HepG2 (cell line): ENCODE measurements around the gene CIB2. TPM values are rescaled to one million over a fixed set of nuclear protein-coding genes. Genes with fewer than 3 reads are reported as not detected.

ENCODE experiments used
- AKAP8 ChIP-seq: sonication (generic); formaldehyde crosslinking; IDR thresholded peaks from 2 replicates; pipeline ENCODE4 v1.5.1; 2020; ENCODE audit warnings: mild to moderate bottlenecking, missing genetic modification reagents
- BRD4 ChIP-seq: sonication (generic); formaldehyde crosslinking; IDR thresholded peaks from 2 replicates; pipeline ENCODE4 v1.4.0; 2020; ENCODE audit warnings: missing genetic modification reagents
- FOXK1 ChIP-seq: sonication (generic); formaldehyde crosslinking; IDR thresholded peaks from 2 replicates; pipeline ENCODE4 v1.4.0; 2020; ENCODE audit warnings: low read depth, missing genetic modification reagents, borderline replicate concordance
- GTF3A ChIP-seq: sonication (generic); formaldehyde crosslinking; conservative IDR thresholded peaks from 2 replicates; pipeline ENCODE4 v1.4.0; 2020; ENCODE audit warnings: mild to moderate bottlenecking, missing genetic modification reagents
- HIVEP1 ChIP-seq: sonication (generic); formaldehyde crosslinking; IDR thresholded peaks from 2 replicates; pipeline ENCODE4 v1.4.0; 2020; ENCODE audit warnings: mild to moderate bottlenecking, missing genetic modification reagents
- HNRNPUL1 ChIP-seq: fragments of 200-400 bp; formaldehyde crosslinking; IDR thresholded peaks from 2 replicates; pipeline ENCODE4 v1.6.1; 2017; ENCODE audit warnings: low read depth, mild to moderate bottlenecking, low read length, moderate library complexity
- MAF1 ChIP-seq: sonication (generic); formaldehyde crosslinking; IDR thresholded peaks from 2 replicates; pipeline ENCODE4 v1.5.0; 2020; ENCODE audit warnings: missing genetic modification reagents, borderline replicate concordance
- NFYB ChIP-seq: sonication (generic); formaldehyde crosslinking; IDR thresholded peaks from 2 replicates; pipeline ENCODE4 v1.4.0; 2020; ENCODE audit warnings: missing genetic modification reagents
- NONO ChIP-seq, 2 experiments: fragments of 450-650 bp in 1 of 2; sonication (generic) in 1 of 2; formaldehyde crosslinking in 1 of 2; IDR thresholded peaks in 1 of 2; conservative IDR thresholded peaks in 1 of 2; 2 replicates each; pipeline versions ENCODE4 v1.6.1 to v1.8.0; 2017 to 2022; ENCODE audit warnings: mild to moderate bottlenecking in 1 of 2, missing genetic modification reagents in 1 of 2, moderate library complexity in 1 of 2
- ONECUT2 ChIP-seq: sonication (generic); formaldehyde crosslinking; IDR thresholded peaks from 2 replicates; pipeline ENCODE4 v1.4.0; 2020; ENCODE audit warnings: missing genetic modification reagents
- PAX8 ChIP-seq: sonication (generic); formaldehyde crosslinking; IDR thresholded peaks from 2 replicates; pipeline ENCODE4 v1.8.0; 2022; ENCODE audit warnings: mild to moderate bottlenecking, missing genetic modification reagents, borderline replicate concordance
- PHB2 ChIP-seq: fragments of 450-650 bp; IDR thresholded peaks from 2 replicates; pipeline ENCODE4 v1.6.1; 2018; ENCODE audit not compliant: partially characterized antibody
- PHF5A ChIP-seq: IDR thresholded peaks from one replicate; pipeline ENCODE4 v1.6.1; 2018; ENCODE audit warnings: low read depth, missing genetic modification reagents; ENCODE audit not compliant: unreplicated experiment
- PHF8 ChIP-seq: sonication (generic); formaldehyde crosslinking; IDR thresholded peaks from 2 replicates; pipeline ENCODE4 v1.5.0; 2020; ENCODE audit warnings: missing genetic modification reagents
- ZBTB7B ChIP-seq: sonication (generic); formaldehyde crosslinking; IDR thresholded peaks from 2 replicates; pipeline ENCODE4 v1.4.0; 2020; ENCODE audit warnings: missing genetic modification reagents
- ZFP36 ChIP-seq: fragments of 150-350 bp; IDR thresholded peaks from 2 replicates; pipeline ENCODE4 v1.6.1; 2018; ENCODE audit warnings: borderline replicate concordance, low read length, low read depth; ENCODE audit not compliant: partially characterized antibody
- ZNF296 ChIP-seq: sonication (generic); formaldehyde crosslinking; conservative IDR thresholded peaks from 2 replicates; pipeline ENCODE4 v1.5.0; 2020; ENCODE audit warnings: mild to moderate bottlenecking, missing genetic modification reagents
- ZNF441 ChIP-seq: sonication (generic); formaldehyde crosslinking; IDR thresholded peaks from 2 replicates; pipeline ENCODE4 v1.7.0; 2021; ENCODE audit warnings: missing genetic modification reagents, borderline replicate concordance
- ZNF496 ChIP-seq: sonication (generic); formaldehyde crosslinking; IDR thresholded peaks from 2 replicates; pipeline ENCODE4 v1.8.1; 2023; ENCODE audit warnings: mild to moderate bottlenecking, moderate library complexity, missing genetic modification reagents; ENCODE audit not compliant: insufficient replicate concordance
- ZNF605 ChIP-seq: sonication (generic); formaldehyde crosslinking; IDR thresholded peaks from 2 replicates; pipeline ENCODE4 v1.8.0; 2022; ENCODE audit warnings: mild to moderate bottlenecking, missing genetic modification reagents
- ZNF607 ChIP-seq: sonication (generic); formaldehyde crosslinking; IDR thresholded peaks from 2 replicates; pipeline ENCODE4 v1.5.1; 2020; ENCODE audit warnings: missing genetic modification reagents, mild to moderate bottlenecking, borderline replicate concordance
- ZNF780A ChIP-seq: sonication (generic); formaldehyde crosslinking; IDR thresholded peaks from 2 replicates; pipeline ENCODE4 v1.8.0; 2022; ENCODE audit warnings: mild to moderate bottlenecking, missing genetic modification reagents, moderate library complexity
- ZNF841 ChIP-seq: sonication (generic); formaldehyde crosslinking; IDR thresholded peaks from 2 replicates; pipeline ENCODE4 v1.8.1; 2023; ENCODE audit warnings: missing genetic modification reagents, borderline replicate concordance
- polyA plus RNA-seq, 8 experiments: library from polyadenylated mRNA; depleted of rRNA in 3 of 8; stranded (reverse) in 7 of 8; unstranded in 1 of 8; fragments of >200 nt; fragmentation: Illumina TruSeq in 4 of 8; extraction: Trizol in 4 of 8; gene quantifications; 2 replicates each; pipeline versions ENCODE4 v1.2.1 to v1.2.3, GENCODE V29; 2011 to 2016; ENCODE audit warnings: low read depth in 4 of 8, missing spikeins in 1 of 8, mixed read lengths in 1 of 8; ENCODE audit not compliant: insufficient read depth in 1 of 8
- total RNA-seq, 5 experiments: library from RNA; depleted of rRNA; stranded (reverse); fragments of >200 nt; fragmentation: Illumina TruSeq; extraction: Trizol; gene quantifications; 2 replicates each; pipeline ENCODE4 v1.2.3, GENCODE V29; 2016; ENCODE audit warnings: low read depth in 1 of 5
- TF ChIP-seq, protein P1 (sequence below): IDR thresholded peaks from 2 replicates; pipeline ENCODE4 v1.6.1; 2016; ENCODE audit warnings: low read depth, missing genetic modification reagents, missing compliant biosample characterization
- TF ChIP-seq, protein P2 (sequence below): sonication (generic); formaldehyde crosslinking; IDR thresholded peaks from 2 replicates; pipeline ENCODE4 v1.4.0; 2020; ENCODE audit warnings: mild to moderate bottlenecking, missing genetic modification reagents

CIB2 gene
- total and polyA plus RNA-seq, 2 of the 13 experiments (the other 11 are each of a cell fraction or from before 2014, with no cell fraction given) = 1.4 to 1.5 TPM

DNA sequence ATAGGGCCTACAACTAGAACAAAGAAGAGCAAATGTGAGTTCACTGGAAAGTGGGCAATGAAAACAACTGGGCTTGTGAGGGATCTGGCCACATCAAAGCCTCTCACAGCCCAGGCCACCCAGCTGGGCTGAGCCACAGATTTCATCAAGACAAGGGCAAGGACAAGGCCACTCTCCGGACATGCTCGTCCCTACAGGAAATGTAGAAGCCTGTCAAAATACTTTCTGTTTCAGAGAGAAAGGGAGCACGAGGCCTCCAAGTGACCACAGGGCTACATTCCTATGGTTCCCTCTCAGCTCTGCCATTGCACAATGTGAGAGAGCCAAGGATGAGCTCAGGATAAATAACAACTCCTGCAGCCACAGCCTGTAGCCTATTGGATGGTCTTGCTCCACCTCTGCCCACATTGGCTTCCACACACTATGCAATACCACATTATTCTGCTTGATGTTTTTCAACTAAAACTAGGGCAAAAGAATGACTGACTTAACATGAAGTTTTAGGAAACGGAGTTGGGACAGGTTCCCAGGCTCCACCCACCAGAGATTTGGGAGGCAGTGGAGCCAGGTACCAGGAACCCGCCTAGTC is 65.9 kb downstream of the CIB2 start (continued):
- TF ChIP-seq, protein P1, sequence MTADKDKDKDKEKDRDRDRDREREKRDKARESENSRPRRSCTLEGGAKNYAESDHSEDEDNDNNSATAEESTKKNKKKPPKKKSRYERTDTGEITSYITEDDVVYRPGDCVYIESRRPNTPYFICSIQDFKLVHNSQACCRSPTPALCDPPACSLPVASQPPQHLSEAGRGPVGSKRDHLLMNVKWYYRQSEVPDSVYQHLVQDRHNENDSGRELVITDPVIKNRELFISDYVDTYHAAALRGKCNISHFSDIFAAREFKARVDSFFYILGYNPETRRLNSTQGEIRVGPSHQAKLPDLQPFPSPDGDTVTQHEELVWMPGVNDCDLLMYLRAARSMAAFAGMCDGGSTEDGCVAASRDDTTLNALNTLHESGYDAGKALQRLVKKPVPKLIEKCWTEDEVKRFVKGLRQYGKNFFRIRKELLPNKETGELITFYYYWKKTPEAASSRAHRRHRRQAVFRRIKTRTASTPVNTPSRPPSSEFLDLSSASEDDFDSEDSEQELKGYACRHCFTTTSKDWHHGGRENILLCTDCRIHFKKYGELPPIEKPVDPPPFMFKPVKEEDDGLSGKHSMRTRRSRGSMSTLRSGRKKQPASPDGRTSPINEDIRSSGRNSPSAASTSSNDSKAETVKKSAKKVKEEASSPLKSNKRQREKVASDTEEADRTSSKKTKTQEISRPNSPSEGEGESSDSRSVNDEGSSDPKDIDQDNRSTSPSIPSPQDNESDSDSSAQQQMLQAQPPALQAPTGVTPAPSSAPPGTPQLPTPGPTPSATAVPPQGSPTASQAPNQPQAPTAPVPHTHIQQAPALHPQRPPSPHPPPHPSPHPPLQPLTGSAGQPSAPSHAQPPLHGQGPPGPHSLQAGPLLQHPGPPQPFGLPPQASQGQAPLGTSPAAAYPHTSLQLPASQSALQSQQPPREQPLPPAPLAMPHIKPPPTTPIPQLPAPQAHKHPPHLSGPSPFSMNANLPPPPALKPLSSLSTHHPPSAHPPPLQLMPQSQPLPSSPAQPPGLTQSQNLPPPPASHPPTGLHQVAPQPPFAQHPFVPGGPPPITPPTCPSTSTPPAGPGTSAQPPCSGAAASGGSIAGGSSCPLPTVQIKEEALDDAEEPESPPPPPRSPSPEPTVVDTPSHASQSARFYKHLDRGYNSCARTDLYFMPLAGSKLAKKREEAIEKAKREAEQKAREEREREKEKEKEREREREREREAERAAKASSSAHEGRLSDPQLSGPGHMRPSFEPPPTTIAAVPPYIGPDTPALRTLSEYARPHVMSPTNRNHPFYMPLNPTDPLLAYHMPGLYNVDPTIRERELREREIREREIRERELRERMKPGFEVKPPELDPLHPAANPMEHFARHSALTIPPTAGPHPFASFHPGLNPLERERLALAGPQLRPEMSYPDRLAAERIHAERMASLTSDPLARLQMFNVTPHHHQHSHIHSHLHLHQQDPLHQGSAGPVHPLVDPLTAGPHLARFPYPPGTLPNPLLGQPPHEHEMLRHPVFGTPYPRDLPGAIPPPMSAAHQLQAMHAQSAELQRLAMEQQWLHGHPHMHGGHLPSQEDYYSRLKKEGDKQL (CRISPR knock-in tag) = peak; percentile 85
- TF ChIP-seq ONECUT2 (CRISPR knock-in tag) (0 out of 2 replicates have a peak, but pooled peaks have one; percentile 35), FOXK1 (CRISPR knock-in tag) (peak; percentile 97), NFYB (no peak; the same call in 1 of the 2 replicates), AKAP8 (CRISPR knock-in tag) (0 out of 2 replicates have a peak, but pooled peaks have one; percentile 44), GTF3A (CRISPR knock-in tag) (0 out of 2 replicates have a peak, but pooled peaks have one; percentile 60), ZNF441 (CRISPR knock-in tag) (peak; percentile 74), PAX8 (CRISPR knock-in tag) (no peak), PHF5A (peak; percentile 95), HNRNPUL1 (no peak), ZNF296 (CRISPR knock-in tag) (no peak; the same call in 1 of the 2 replicates), ZNF605 (CRISPR knock-in tag) (peak; percentile 98), PHB2 (no peak), NONO (IDR thresholded peaks at IDR 0.05) (no peak), NONO (CRISPR knock-in tag; conservative IDR thresholded peaks at IDR 0.05) (peak; percentile 75; the same call in 1 of the 2 replicates), ZBTB7B (CRISPR knock-in tag) (peak; percentile 86), ZNF607 (peak; percentile 37; the same call in 1 of the 2 replicates), BRD4 (no peak; the same call in 1 of the 2 replicates), ZNF841 (CRISPR knock-in tag) (no peak), PHF8 (CRISPR knock-in tag) (peak; percentile 52), ZNF496 (CRISPR knock-in tag) (no peak), ZFP36 (no peak), MAF1 (no peak), HIVEP1 (peak; percentile 83), ZNF780A (CRISPR knock-in tag) (no peak)
- TF ChIP-seq, protein P2, sequence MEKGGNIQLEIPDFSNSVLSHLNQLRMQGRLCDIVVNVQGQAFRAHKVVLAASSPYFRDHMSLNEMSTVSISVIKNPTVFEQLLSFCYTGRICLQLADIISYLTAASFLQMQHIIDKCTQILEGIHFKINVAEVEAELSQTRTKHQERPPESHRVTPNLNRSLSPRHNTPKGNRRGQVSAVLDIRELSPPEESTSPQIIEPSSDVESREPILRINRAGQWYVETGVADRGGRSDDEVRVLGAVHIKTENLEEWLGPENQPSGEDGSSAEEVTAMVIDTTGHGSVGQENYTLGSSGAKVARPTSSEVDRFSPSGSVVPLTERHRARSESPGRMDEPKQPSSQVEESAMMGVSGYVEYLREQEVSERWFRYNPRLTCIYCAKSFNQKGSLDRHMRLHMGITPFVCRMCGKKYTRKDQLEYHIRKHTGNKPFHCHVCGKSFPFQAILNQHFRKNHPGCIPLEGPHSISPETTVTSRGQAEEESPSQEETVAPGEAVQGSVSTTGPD = 0 out of 2 replicates have a peak, but pooled peaks have one; percentile 57
